SJCRH30 (cell line): ENCODE measurements around the gene PTPRCAP. TPM values are rescaled to one million over a fixed set of nuclear protein-coding genes. Genes with fewer than 3 reads are reported as not detected.

ENCODE experiments used
- DNase-seq, 2 experiments: peaks; one replicate each; pipeline ENCODE4 v3.0.0-alpha.2; 2015 to 2020
- H3K27ac ChIP-seq: fragments of 250-450 bp; sonication (Bioruptor Pico); 2 replicates; pipeline ENCODE4 v1.5.1; 2020; ENCODE audit warnings: mild to moderate bottlenecking, moderate library complexity
- H3K27me3 ChIP-seq: fragments of 250-450 bp; sonication (Bioruptor Pico); 2 replicates; pipeline ENCODE4 v1.5.1; 2020; ENCODE audit warnings: mild to moderate bottlenecking, moderate library complexity
- H3K36me3 ChIP-seq: fragments of 250-450 bp; sonication (Bioruptor Pico); 2 replicates; pipeline ENCODE4 v1.5.1; 2020; ENCODE audit warnings: mild to moderate bottlenecking, moderate library complexity
- H3K4me1 ChIP-seq: fragments of 250-450 bp; sonication (Bioruptor Pico); 2 replicates; pipeline ENCODE4 v1.5.1; 2020; ENCODE audit warnings: mild to moderate bottlenecking, moderate library complexity
- H3K4me3 ChIP-seq: fragments of 250-450 bp; sonication (Bioruptor Pico); 2 replicates; pipeline ENCODE4 v1.5.1; 2020; ENCODE audit warnings: mild to moderate bottlenecking, moderate library complexity
- H3K9me3 ChIP-seq: fragments of 250-450 bp; sonication (Bioruptor Pico); replicated peaks from 2 replicates; pipeline ENCODE4 v1.5.1; 2020; ENCODE audit warnings: mild to moderate bottlenecking, moderate library complexity
- total RNA-seq: library from RNA; depleted of rRNA; stranded (reverse); fragments of >200 nt; shearing (Covaris generic); gene quantifications from 2 replicates; pipeline ENCODE4 v1.2.3, GENCODE V29; 2014

Gene PTPRCAP
- total RNA-seq, 1 experiment from 2014 or later, result 1.1 TPM

DNA sequence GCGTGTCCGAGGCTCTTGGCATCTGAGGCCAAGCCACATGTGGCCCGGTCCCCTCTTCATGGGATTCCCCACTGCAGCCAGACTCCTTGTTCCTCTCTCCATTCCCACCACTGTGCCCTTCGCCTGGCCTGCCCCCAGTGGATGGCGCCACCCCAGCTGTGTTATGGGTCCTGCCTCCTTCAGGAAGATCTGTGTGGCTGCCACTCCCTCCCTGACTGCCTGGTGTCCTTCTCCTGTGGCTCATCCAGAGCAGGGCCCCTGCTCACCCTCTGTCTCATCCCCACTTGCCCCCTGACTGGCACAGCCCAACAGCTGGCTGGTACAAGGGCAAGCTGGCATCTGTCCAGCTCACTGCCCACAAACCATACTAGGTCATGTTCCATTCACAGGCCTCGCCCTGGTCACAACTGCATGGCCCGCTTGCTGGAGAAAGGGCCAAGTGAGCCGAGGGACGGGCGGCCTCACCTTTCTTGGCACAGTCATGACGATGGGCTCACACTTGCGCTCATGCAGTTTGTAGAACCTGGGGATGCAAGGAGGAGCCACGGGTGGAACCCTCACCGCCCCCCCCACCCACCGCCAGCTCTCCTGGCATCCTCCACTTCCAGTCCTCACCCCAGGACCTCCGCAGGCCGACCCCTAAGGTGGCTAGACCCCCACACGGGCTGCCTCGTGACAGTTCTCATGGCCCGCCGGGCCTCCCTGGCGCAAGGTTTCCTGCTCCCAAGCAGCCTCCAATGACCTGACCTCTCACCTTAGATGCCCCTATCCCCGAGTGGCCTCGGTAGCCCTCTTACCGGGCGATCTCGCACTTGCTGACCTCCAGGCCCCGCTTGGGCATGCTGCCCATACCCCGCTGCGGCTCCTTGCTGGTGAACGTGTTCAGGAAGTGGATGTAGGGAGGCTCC, 2.1 kb upstream of the PTPRCAP start:
- H3K4me3 ChIP-seq, result no peak overlapping the region
- H3K9me3 ChIP-seq, result no peaks in the 10 kb centered on the region
- H3K27me3 ChIP-seq, result no peaks in the 10 kb centered on the region
- no peak overlapping the region for H3K27ac ChIP-seq
- 0 out of 2 replicates have a peak, but pooled peaks cover 3% of the 10 kb centered on the region for H3K36me3 ChIP-seq
- DNase-seq, result no peak
- H3K4me1 ChIP-seq, result peaks cover 12% of the 10 kb centered on the region

DNA sequence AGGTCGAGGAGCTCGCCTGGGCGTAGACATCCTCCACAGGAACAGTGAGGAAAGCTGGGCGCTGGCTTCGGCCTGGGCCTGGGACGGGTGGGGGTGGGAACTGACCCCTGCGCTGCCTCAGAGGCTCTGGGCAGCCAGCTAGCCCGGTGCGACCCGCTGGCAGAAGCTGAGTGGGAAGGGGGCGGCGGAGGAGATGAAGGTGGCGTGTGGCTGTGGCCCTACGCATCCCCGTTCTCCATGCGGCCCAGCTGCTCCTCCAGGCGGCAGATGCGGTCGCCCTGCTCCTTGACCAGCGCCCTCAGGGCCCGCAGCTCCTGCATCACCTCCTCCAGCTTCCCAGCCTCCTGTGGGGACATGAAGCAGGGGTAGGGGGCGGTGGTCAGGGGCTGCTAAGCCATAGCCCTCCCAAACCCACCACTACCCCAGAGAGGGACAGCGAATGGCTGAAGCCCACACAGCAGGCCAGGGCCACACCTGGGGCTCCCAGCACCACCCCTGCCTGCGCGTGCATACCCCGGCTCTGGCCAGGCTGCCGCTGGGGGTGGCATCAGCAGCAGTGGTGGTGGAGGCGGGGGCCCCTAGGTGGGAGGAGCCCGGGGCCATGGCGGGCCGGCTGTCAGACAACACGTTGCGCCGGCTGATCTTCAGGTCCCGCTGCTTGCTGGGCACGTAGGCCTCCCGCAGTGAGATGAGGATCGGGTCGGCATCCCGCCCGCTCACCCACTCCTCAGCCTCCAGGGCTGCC, 848 bp upstream of the PTPRCAP start:
- Histone ChIP-seq H3K36me3 (0 out of 2 replicates have a peak, but pooled peaks cover 5% of the 10 kb centered on the region), H3K4me1 (peaks cover 8% of the 10 kb centered on the region; the same call in 1 of the 2 replicates), H3K27ac (no peak overlapping the region), H3K9me3 (no peaks in the 10 kb centered on the region), H3K4me3 (no peak overlapping the region), H3K27me3 (no peaks in the 10 kb centered on the region)
- DNase-seq, result no peak

- no peak for DNase-seq
- Histone ChIP-seq H3K4me1 (peaks cover 8% of the 10 kb centered on the region; the same call in 1 of the 2 replicates), H3K27ac (no peak overlapping the region), H3K9me3 (no peaks in the 10 kb centered on the region), H3K27me3 (no peaks in the 10 kb centered on the region), H3K4me3 (no peak overlapping the region), H3K36me3 (0 out of 2 replicates have a peak, but pooled peaks cover 5% of the 10 kb centered on the region)
These were observed 301 bp upstream of the PTPRCAP start for GRCh38 chr11:67437809-67438157.

DNA sequence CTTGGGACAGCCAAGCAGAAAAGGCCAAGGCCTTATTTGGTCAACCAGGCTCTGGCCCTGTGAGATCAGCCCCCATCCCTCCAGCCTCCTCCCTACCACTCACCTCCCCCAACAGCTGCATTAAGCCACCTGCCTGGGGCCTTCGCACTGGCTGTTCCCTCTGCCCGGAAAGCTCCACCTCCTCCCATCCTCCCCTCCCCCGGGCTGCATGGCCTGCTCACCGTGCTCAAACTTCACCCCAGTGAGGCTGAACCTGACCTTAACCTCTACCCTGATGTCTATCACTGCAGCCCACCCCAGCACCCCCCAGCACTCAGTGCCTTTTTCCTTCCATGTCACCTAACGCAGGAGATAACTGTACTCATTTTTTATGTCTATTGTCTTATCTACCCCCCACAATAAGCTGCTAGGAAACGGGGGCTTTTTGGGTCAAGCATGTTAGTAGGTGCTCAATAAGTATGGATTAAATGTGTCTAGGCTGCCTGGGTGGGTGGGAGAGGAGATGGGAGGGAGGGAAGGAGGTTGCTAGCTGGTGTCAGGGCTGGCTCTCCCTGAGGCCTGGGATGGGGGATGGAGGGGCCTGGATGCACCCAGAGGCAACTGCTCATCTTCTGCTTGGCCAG, 912 bp downstream of the PTPRCAP start:
- Histone ChIP-seq H3K36me3 (0 out of 2 replicates have a peak, but pooled peaks cover 5% of the 10 kb centered on the region), H3K27ac (no peak overlapping the region), H3K4me3 (no peak overlapping the region), H3K4me1 (peaks cover 8% of the 10 kb centered on the region; the same call in 1 of the 2 replicates), H3K27me3 (no peaks in the 10 kb centered on the region), H3K9me3 (no peaks in the 10 kb centered on the region)
- peak; percentile 82 for DNase-seq

DNA sequence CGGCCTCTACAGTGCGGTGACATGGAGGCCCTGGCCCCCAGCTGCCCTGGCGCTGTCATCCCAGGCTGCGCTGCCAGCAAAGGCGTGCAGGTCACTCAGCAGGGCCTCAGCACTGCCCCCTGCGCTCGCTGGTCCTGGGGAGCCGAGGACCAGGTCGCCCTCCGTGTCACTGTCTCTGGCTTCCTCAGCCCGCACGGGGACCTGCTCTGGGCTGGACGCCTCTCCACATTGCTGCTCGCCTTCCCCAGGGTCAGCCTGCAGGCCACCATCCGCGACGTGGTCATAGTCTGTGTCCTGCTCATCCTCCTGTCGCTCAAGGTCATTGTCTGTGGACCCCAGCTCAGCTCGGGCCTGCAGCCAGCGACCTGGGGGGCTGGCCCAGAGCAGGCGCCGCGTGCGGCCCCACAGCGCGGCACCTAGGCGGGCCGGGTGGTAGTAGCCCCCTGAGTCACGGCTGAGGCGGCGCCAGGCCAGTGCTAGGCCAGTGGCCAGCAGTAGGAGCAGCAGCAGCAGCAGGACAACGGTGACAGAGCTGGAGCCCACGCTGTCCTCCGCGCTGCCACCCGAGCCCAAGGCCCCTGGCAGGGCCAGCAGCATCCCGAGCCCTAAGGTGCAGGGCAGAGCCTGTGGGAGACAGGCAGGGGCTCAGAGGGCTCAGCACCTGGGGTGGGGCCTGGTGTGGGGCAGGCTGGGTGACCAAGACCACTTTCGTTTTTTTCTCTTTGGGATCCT, 1.6 kb downstream of the PTPRCAP start:
- Histone ChIP-seq H3K27me3 (no peaks in the 10 kb centered on the region), H3K4me3 (no peak overlapping the region), H3K4me1 (peaks cover 8% of the 10 kb centered on the region; the same call in 1 of the 2 replicates), H3K9me3 (no peaks in the 10 kb centered on the region), H3K36me3 (0 out of 2 replicates have a peak, but pooled peaks cover 5% of the 10 kb centered on the region), H3K27ac (peak overlapping the region; percentile 23; the same call in 1 of the 2 replicates)
- no peak for DNase-seq

- Histone ChIP-seq H3K36me3 (0 out of 2 replicates have a peak, but pooled peaks cover 5% of the 10 kb centered on the region), H3K27me3 (no peaks in the 10 kb centered on the region), H3K27ac (no peak overlapping the region; the same call in 1 of the 2 replicates), H3K9me3 (no peaks in the 10 kb centered on the region), H3K4me1 (peaks cover 8% of the 10 kb centered on the region; the same call in 1 of the 2 replicates), H3K4me3 (no peak overlapping the region)
- DNase-seq, result no peak
These were observed 2.3 kb downstream of the PTPRCAP start for GRCh38 chr11:67435031-67435726.

DNA sequence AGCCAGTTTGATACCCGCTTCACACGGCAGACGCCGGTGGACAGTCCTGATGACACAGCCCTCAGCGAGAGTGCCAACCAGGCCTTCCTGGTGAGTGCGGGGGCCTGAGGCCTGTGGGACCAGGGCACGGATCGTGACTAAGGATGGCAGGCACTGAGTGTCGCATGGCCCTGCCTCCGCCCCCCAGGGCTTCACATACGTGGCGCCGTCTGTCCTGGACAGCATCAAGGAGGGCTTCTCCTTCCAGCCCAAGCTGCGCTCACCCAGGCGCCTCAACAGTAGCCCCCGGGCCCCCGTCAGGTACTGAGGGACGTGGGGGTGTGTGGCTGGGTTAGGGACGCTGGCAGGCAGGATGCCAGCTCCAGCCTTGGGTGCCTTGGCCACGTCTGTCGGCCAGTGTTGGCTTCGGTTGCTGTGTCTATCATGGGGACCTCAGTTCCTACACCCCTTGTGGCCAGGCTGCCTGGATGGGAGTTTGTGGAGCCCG, 3.0 kb downstream of the PTPRCAP start:
- no peak for DNase-seq
- Histone ChIP-seq H3K36me3 (0 out of 2 replicates have a peak, but pooled peaks cover 5% of the 10 kb centered on the region), H3K27ac (no peak overlapping the region)

GRCh38 chr11:67433536-67434394, 3.7 kb downstream of the PTPRCAP start:
- H3K27ac ChIP-seq, result no peak overlapping the region
- no peak for DNase-seq
- H3K4me1 ChIP-seq, result peaks cover 8% of the 10 kb centered on the region; the same call in 1 of the 2 replicates
- 0 out of 2 replicates have a peak, but pooled peaks cover 5% of the 10 kb centered on the region for H3K36me3 ChIP-seq
- no peak overlapping the region for H3K4me3 ChIP-seq
- H3K27me3 ChIP-seq, result no peaks in the 10 kb centered on the region
- H3K9me3 ChIP-seq, result no peaks in the 10 kb centered on the region

More for the DNA sequence above, 3.0 kb downstream of the PTPRCAP start:
- Histone ChIP-seq H3K4me3 (no peak overlapping the region), H3K9me3 (no peaks in the 10 kb centered on the region), H3K27me3 (no peaks in the 10 kb centered on the region), H3K4me1 (peaks cover 8% of the 10 kb centered on the region; the same call in 1 of the 2 replicates)

DNA sequence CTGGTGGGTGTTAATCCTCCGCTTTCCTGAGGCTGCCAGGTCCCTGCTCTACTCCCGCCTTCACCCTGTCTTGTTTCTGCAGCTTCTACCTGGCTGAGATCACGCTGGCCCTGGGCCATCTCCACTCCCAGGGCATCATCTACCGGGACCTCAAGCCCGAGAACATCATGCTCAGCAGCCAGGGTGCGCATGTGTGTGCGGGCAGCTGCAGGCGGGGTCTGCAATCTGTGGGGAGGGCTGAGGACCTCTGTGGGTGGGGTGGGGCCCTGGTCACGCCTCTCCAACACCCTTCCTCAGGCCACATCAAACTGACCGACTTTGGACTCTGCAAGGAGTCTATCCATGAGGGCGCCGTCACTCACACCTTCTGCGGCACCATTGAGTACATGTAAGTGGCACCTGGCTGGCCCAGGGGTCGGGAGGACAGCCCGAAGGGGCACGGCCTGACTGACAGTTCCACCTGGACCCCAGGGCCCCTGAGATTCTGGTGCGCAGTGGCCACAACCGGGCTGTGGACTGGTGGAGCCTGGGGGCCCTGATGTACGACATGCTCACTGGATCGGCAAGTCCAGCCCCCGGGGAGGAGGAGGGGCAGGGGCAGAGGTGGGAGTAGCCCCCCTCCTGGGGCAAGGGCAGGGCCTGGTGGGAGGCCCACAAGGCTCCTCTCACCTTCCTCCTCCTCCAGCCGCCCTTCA, 4.7 kb downstream of the PTPRCAP start:
- Histone ChIP-seq H3K4me1 (peaks cover 8% of the 10 kb centered on the region; the same call in 1 of the 2 replicates), H3K4me3 (no peak overlapping the region), H3K9me3 (no peaks in the 10 kb centered on the region), H3K27me3 (no peaks in the 10 kb centered on the region), H3K27ac (no peak overlapping the region), H3K36me3 (0 out of 2 replicates have a peak, but pooled peaks cover 5% of the 10 kb centered on the region)
- DNase-seq, result no peak

DNA sequence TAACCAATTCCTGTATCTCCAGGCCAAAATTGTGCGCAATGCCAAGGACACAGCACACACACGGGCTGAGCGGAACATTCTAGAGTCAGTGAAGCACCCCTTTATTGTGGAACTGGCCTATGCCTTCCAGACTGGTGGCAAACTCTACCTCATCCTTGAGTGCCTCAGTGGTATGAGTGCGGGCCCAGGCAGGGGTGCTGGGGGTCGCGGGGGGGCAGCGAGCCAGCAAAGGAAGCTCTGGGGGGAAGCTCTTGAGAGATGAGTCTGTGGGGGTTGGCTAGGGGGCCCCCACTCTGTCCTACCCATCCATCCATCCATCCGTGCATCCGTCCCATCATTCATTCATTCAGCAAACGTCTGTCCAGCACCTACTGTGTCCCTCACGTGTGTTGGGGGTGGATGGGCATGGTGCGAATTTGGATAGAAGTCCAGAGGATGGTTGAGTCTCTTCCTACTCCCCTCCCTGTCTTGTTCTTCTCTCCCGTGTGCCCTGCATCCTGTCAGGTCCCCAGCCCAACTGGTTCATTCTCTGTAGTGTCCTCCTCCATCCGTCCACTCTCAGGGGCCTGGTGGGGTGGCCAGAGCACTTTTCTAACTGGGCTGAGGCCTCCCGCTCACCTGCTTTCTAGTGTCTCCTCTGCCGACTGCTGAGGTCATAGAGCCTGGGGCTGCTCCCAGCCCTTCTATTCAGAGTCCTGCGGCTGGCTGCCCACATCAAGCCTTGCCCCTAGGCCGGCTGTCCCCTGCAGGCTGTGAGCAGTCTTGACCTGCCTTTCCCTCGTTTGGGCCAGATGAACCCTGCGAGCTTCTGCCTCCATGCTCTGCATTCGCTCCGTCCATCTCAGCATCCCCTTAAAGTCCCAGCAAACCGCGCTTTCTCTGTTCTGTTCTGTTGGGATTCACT, 5.9 kb downstream of the PTPRCAP start:
- Histone ChIP-seq H3K4me1 (peaks cover 6% of the 10 kb centered on the region; the same call in 1 of the 2 replicates), H3K27me3 (no peaks in the 10 kb centered on the region), H3K27ac (no peak overlapping the region), H3K9me3 (no peaks in the 10 kb centered on the region), H3K4me3 (no peak overlapping the region), H3K36me3 (0 out of 2 replicates have a peak, but pooled peaks cover 5% of the 10 kb centered on the region)
- no peak for DNase-seq

- H3K4me3 ChIP-seq, result no peak overlapping the region
- no peak overlapping the region for H3K27ac ChIP-seq
- DNase-seq, result no peak
- no peaks in the 10 kb centered on the region for H3K9me3 ChIP-seq
- H3K36me3 ChIP-seq, result 0 out of 2 replicates have a peak, but pooled peaks cover 2% of the 10 kb centered on the region
- no peaks in the 10 kb centered on the region for H3K4me1 ChIP-seq
- H3K27me3 ChIP-seq, result no peaks in the 10 kb centered on the region
These were observed 7.8 kb downstream of the PTPRCAP start for GRCh38 chr11:67429722-67430121.
